A673 (cell line): Measurements from ENCODE around the gene CYP3A7. TPM values are rescaled to one million over a fixed set of nuclear protein-coding genes. Genes with fewer than 3 reads are reported as not detected.

ENCODE experiments used
- Bru-seq: library from RNA; stranded (reverse); fragments of 400-500 nt; gene quantifications from one replicate; lab custom pipeline; 2021; lab: Mats Ljungman, UMichigan
- BruChase-seq, 2 experiments: library from RNA; stranded (reverse); fragments of 400-500 nt; gene quantifications; one replicate each; lab custom pipeline; 2021; lab: Mats Ljungman, UMichigan
- BruUV-seq: library from RNA; stranded (reverse); fragments of 400-500 nt; replicated peaks from 2 replicates; lab custom pipeline; 2021; lab: Mats Ljungman, UMichigan
- CTCF ChIA-PET: fragments of 300-600 bp; sonication (Branson Sonifier 250); formaldehyde crosslinking; loops from one replicate; lab custom pipeline; 2022; ENCODE audit warnings: antibody characterized with exemption; lab: Charles Lee
- POLR2A ChIA-PET: fragments of 300-600 bp; sonication (Branson Sonifier 250); formaldehyde crosslinking; loops from one replicate; lab custom pipeline; 2022; ENCODE audit warnings: antibody characterized with exemption; ENCODE audit not compliant: low non-redundant PET; lab: Charles Lee
- DNase-seq: peaks from one replicate; pipeline ENCODE4 v3.0.0-alpha.2; 2015; ENCODE audit warnings: low spot score
- H3K27ac ChIP-seq: fragments of 200-600 bp; sonication (generic); 2 replicates; pipeline ENCODE4 v1.5.1; 2016; ENCODE audit warnings: mixed run types, low read depth, mild to moderate bottlenecking, mixed read lengths, antibody characterized with exemption, low read length; ENCODE audit not compliant: poor library complexity, severe bottlenecking
- H3K27me3 ChIP-seq: fragments of 200-600 bp; sonication (generic); replicated peaks from 2 replicates; pipeline ENCODE4 v1.6.1; 2017; ENCODE audit warnings: mixed run types, low read depth, mild to moderate bottlenecking, mixed read lengths, antibody characterized with exemption, low read length; ENCODE audit not compliant: insufficient read depth, poor library complexity
- H3K36me3 ChIP-seq: fragments of 200-600 bp; sonication (generic); 2 replicates; pipeline ENCODE4 v1.6.1; 2016; ENCODE audit warnings: mixed run types, mild to moderate bottlenecking, mixed read lengths, antibody characterized with exemption, low read length; ENCODE audit not compliant: insufficient read depth, poor library complexity, severe bottlenecking
- H3K4me1 ChIP-seq: fragments of 200-600 bp; sonication (generic); 2 replicates; pipeline ENCODE4 v1.6.1; 2017; ENCODE audit warnings: mixed run types, mild to moderate bottlenecking, mixed read lengths, antibody characterized with exemption, low read length; ENCODE audit not compliant: insufficient read depth, poor library complexity, severe bottlenecking
- H3K4me3 ChIP-seq: fragments of 200-600 bp; sonication (generic); 2 replicates; pipeline ENCODE4 v1.5.1; 2016; ENCODE audit warnings: low read depth, mixed run types, mild to moderate bottlenecking, mixed read lengths, low read length; ENCODE audit not compliant: poor library complexity, severe bottlenecking
- H3K9me3 ChIP-seq: fragments of 200-600 bp; sonication (generic); 2 replicates; pipeline ENCODE4 v1.6.1; 2016; ENCODE audit warnings: mixed run types, low read depth, mild to moderate bottlenecking, mixed read lengths, antibody characterized with exemption, low read length; ENCODE audit not compliant: poor library complexity, severe bottlenecking
- EZH2 ChIP-seq: fragments of 200-600 bp; sonication (generic); IDR thresholded peaks from 2 replicates; pipeline ENCODE4 v1.6.1; 2017; ENCODE audit warnings: borderline replicate concordance, low read depth, mild to moderate bottlenecking, mixed read lengths, antibody characterized with exemption, low read length; ENCODE audit not compliant: poor library complexity, severe bottlenecking
- intact Hi-C: fragments of 100-400 bp; cut with micrococcal nuclease; formaldehyde crosslinking; loops from one replicate; pipeline ENCODE4 v1.10.0; 2022; ENCODE audit not compliant: unreplicated experiment
- long read RNA-seq: library from polyadenylated mRNA; stranded (forward); transcript quantifications from one replicate; pipeline ENCODE4 v2.0.0, GENCODE V29; 2022
- total RNA-seq: library from RNA; stranded (reverse); gene quantifications from 2 replicates; pipeline ENCODE4 v1.2.3, GENCODE V29; 2021
- TF ChIP-seq, protein P1 (sequence below): fragments of 300-800, 200-600 bp; sonication (generic); conservative IDR thresholded peaks from 2 replicates; pipeline ENCODE4 v1.5.1; 2017; ENCODE audit warnings: low read depth, mild to moderate bottlenecking, antibody characterized with exemption, low read length, moderate library complexity, mixed read lengths

CYP3A7 gene
- not detected in 2 replicates for total RNA-seq
- Bru-seq, nascent RNA = not detected
- BruChase-seq, experiment 1, labeled RNA remaining after a 2-hour chase = not detected
- BruChase-seq, experiment 2, labeled RNA remaining after a 6-hour chase = not detected
- long read RNA-seq = 0 reads

GRCh38 chr7:99734987-99735386 is at the start of gene CYP3A7:
Gene CYP3A7 (minus strand): TSS chr7:99735196. CDS start chr7:99735093, 103 bp downstream.
- TF ChIP-seq EZH2 = no peak
- TF ChIP-seq, protein P1, sequence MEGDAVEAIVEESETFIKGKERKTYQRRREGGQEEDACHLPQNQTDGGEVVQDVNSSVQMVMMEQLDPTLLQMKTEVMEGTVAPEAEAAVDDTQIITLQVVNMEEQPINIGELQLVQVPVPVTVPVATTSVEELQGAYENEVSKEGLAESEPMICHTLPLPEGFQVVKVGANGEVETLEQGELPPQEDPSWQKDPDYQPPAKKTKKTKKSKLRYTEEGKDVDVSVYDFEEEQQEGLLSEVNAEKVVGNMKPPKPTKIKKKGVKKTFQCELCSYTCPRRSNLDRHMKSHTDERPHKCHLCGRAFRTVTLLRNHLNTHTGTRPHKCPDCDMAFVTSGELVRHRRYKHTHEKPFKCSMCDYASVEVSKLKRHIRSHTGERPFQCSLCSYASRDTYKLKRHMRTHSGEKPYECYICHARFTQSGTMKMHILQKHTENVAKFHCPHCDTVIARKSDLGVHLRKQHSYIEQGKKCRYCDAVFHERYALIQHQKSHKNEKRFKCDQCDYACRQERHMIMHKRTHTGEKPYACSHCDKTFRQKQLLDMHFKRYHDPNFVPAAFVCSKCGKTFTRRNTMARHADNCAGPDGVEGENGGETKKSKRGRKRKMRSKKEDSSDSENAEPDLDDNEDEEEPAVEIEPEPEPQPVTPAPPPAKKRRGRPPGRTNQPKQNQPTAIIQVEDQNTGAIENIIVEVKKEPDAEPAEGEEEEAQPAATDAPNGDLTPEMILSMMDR = no peak
- ChIA-PET POLR2A (no interaction called here), CTCF (interaction anchor here (0.7 kb wide), 1 partner anchor 354 kb away, joined by 6 read pairs; no protein-coding TSS in a partner anchor)
- BruUV-seq = no TSS peak
- no peak for DNase-seq
- Histone ChIP-seq H3K4me3 (no peak within 1 kb of the TSS), H3K27me3 (no peaks in the 10 kb centered on the region), H3K4me1 (peaks cover 17% of the 10 kb centered on the region), H3K9me3 (no peaks in the 10 kb centered on the region), H3K36me3 (no peaks in the 10 kb centered on the region), H3K27ac (no peak within 1 kb of the TSS)
- intact Hi-C loops = no loop called here

GRCh38 chr7:99784007-99784406 is 49.0 kb upstream of the CYP3A7 start, which contains the start of gene CYP3A4:
Gene CYP3A4 (minus strand): TSS chr7:99784184. CDS start chr7:99784081, 103 bp downstream.
- TF ChIP-seq, protein P1 = no peak
- no peak for TF ChIP-seq EZH2
- DNase-seq = no peak
- BruUV-seq = no TSS peak
- H3K36me3 ChIP-seq = no peaks in the 10 kb centered on the region
- peaks cover 20% of the 10 kb centered on the region for H3K27me3 ChIP-seq
- ChIA-PET CTCF (no interaction called here), POLR2A (no interaction called here)
- no peak within 1 kb of the TSS for H3K27ac ChIP-seq
- intact Hi-C loops = no loop called here
- no peaks in the 10 kb centered on the region for H3K4me1 ChIP-seq
- no peaks in the 10 kb centered on the region for H3K9me3 ChIP-seq
- no peak within 1 kb of the TSS for H3K4me3 ChIP-seq

GRCh38 chr7:99782012-99782953 is 47.3 kb upstream of the CYP3A7 start:
- H3K27me3 ChIP-seq = peaks cover 38% of the 10 kb centered on the region
- H3K27ac ChIP-seq = no peak overlapping the region
- no peaks in the 10 kb centered on the region for H3K36me3 ChIP-seq
- ChIA-PET POLR2A (no interaction called here), CTCF (no interaction called here)
- no peak overlapping the region for H3K4me3 ChIP-seq
- TF ChIP-seq, protein P1 = no peak
- no peak for TF ChIP-seq EZH2
- no peaks in the 10 kb centered on the region for H3K9me3 ChIP-seq
- no peak for DNase-seq
- intact Hi-C loops = no loop called here
- BruUV-seq = no TSS peak
- no peaks in the 10 kb centered on the region for H3K4me1 ChIP-seq
